Measurements from ENCODE around the gene CALML3.

GRCh38 chr10:5542100-5542499, 17.3 kb downstream of the CALML3 start:
- no peak for TF ChIP-seq CTCF (IDR thresholded peaks at IDR 0.05)
- TF ChIP-seq POLR2A (IDR thresholded peaks at IDR 0.05), result no peak
